ENCODE measurements around the gene MAPKAP1.

DNA sequence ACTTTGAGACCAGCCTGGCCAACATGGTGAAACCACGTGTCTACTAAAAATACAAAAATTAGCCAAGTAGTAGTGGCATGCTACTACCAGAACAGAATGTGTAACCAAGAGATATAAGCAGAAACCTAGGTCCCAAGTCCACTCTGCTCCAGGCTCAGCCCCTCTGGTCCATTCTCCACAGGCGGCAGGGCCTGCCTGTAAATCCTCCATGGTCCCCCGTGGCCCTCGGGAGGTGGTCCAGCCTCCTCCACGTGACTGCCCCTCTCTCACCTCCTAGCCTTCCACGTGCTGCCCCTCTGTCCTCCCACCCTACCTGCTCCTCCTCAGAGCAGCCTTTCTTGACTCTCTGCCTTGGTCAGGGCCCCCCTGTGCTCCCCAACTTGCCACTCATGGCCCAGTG lies 318.0 kb downstream of the MAPKAP1 start:
- TF ChIP-seq EZH2 (IDR thresholded peaks at IDR 0.05; ENCODE audit: borderline replicate concordance, low read depth, low read length) (no peak), ZFP1 (CRISPR knock-in tag; IDR thresholded peaks at IDR 0.05) (no peak)

All from K562 (cell line).